Measurements from ENCODE around the gene ZDHHC19.

Gene ZDHHC19

GRCh38 chr3:196237203-196237602 is 26.0 kb upstream of the ZDHHC19 start (continued):
- TF ChIP-seq ZNF221 (tag by site-specific recombination; IDR thresholded peaks at IDR 0.05; ENCODE audit: borderline replicate concordance), result no peak

GRCh38 chr3:196236223-196236622 is 25.0 kb upstream of the ZDHHC19 start:
- no peak overlapping the region for H3K4me3 ChIP-seq (ENCODE audit: low read depth, low read length)
- no peak overlapping the region for H3K27ac ChIP-seq (ENCODE audit: extremely low read depth, low read depth, low read length)
- TF ChIP-seq ZBTB8A (tag by site-specific recombination; IDR thresholded peaks at IDR 0.05) (no peak), OSR2 (tag by site-specific recombination; IDR thresholded peaks at IDR 0.05) (no peak), IKZF3 (tag by site-specific recombination; IDR thresholded peaks at IDR 0.05) (no peak), ZNF132 (tag by site-specific recombination; IDR thresholded peaks at IDR 0.05; ENCODE audit: borderline replicate concordance) (no peak), ZNF280D (tag by site-specific recombination; IDR thresholded peaks at IDR 0.05) (no peak), ZNF391 (tag by site-specific recombination; IDR thresholded peaks at IDR 0.05; ENCODE audit: borderline replicate concordance, low read depth) (no peak), ZIC2 (tag by site-specific recombination; IDR thresholded peaks at IDR 0.05) (no peak), ZNF2 (tag by site-specific recombination; IDR thresholded peaks at IDR 0.05) (no peak), ZNF155 (tag by site-specific recombination; IDR thresholded peaks at IDR 0.05) (no peak), SALL2 (tag by site-specific recombination; IDR thresholded peaks at IDR 0.05; ENCODE audit: borderline replicate concordance) (no peak), ZNF548 (tag by site-specific recombination; IDR thresholded peaks at IDR 0.05) (no peak), ZNF585B (tag by site-specific recombination; IDR thresholded peaks at IDR 0.05) (no peak), ZNF114 (tag by site-specific recombination; IDR thresholded peaks at IDR 0.05) (no peak), ATF2 (tag by site-specific recombination; IDR thresholded peaks at IDR 0.05; ENCODE audit: low read depth) (no peak), CTCF (tag by site-specific recombination; IDR thresholded peaks at IDR 0.05) (no peak)
- no peaks in the 10 kb centered on the region for H3K4me1 ChIP-seq (ENCODE audit: control insufficient read depth, insufficient read depth, low read length)
- CTCF ChIA-PET, result no interaction called here
- POLR2A ChIA-PET, result no interaction called here
- H3K36me3 ChIP-seq (ENCODE audit: control insufficient read depth in 2 of 2, insufficient read depth in 1 of 2, low read length in 2 of 2), result peaks cover 0 to 39% of the 10 kb centered on the region in 2 experiments; a peak in 2 of 3 replicates
- H3K9me3 ChIP-seq (ENCODE audit: control insufficient read depth, insufficient read depth, low read depth, low read length), result no peaks in the 10 kb centered on the region

GRCh38 chr3:196235452-196236122 is 24.4 kb upstream of the ZDHHC19 start:
- no peaks in the 10 kb centered on the region for H3K4me1 ChIP-seq (ENCODE audit: control insufficient read depth, insufficient read depth, low read length)
- ChIA-PET CTCF (interaction anchor here (0.6 kb wide), 1 partner anchor 54 kb away, joined by 3 read pairs; no protein-coding TSS in a partner anchor), POLR2A (interaction anchor here (0.6 kb wide), 1 partner anchor 454 kb away, joined by 3 read pairs; no protein-coding TSS in a partner anchor)
- H3K4me3 ChIP-seq (ENCODE audit: low read depth, low read length), result no peak overlapping the region
- TF ChIP-seq ZNF266 (tag by site-specific recombination; IDR thresholded peaks at IDR 0.05; ENCODE audit: low read depth) (no peak), ZNF26 (tag by site-specific recombination; IDR thresholded peaks at IDR 0.05) (no peak), ZNF175 (tag by site-specific recombination; IDR thresholded peaks at IDR 0.05) (no peak), ZNF791 (tag by site-specific recombination; IDR thresholded peaks at IDR 0.05) (no peak), ZBTB20 (tag by site-specific recombination; IDR thresholded peaks at IDR 0.05) (no peak), YY1 (tag by site-specific recombination; IDR thresholded peaks at IDR 0.05) (no peak), BCL11A (tag by site-specific recombination; IDR thresholded peaks at IDR 0.05; ENCODE audit: low read depth) (no peak)
- H3K36me3 ChIP-seq (ENCODE audit: control insufficient read depth in 2 of 2, insufficient read depth in 1 of 2, low read length in 2 of 2), result peaks cover 0 to 39% of the 10 kb centered on the region in 2 experiments; a peak in 2 of 3 replicates
- no peak overlapping the region for H3K27ac ChIP-seq (ENCODE audit: extremely low read depth, low read depth, low read length)
- no peaks in the 10 kb centered on the region for H3K9me3 ChIP-seq (ENCODE audit: control insufficient read depth, insufficient read depth, low read depth, low read length)

Measured in HEK293 (cell line).